ENCODE results near the gene MGST3.
"Not testable (repeated sequence)": the region's sequence is repeated elsewhere in the genome, so short reads cannot be mapped to it uniquely, and the experiment has no call there.

MGST3 gene

GRCh38 chr1:165666152-165666825 lies 35.3 kb downstream of the MGST3 start:
- Histone ChIP-seq H3K27me3 (ENCODE audit: control insufficient read depth, insufficient read depth, low read length) (no peaks in the 10 kb centered on the region), H3K27ac (ENCODE audit: low read length) (no peak overlapping the region), H3K9ac (ENCODE audit: low read length) (no peak overlapping the region), H3K36me3 (ENCODE audit: control insufficient read depth, low read depth, low read length) (peaks cover 67% of the 10 kb centered on the region), H3K4me1 (ENCODE audit: control insufficient read depth, low read depth, low read length) (no peaks in the 10 kb centered on the region), H3K9me3 (ENCODE audit: control insufficient read depth, low read depth, low read length) (no peaks in the 10 kb centered on the region), H3K4me3 (ENCODE audit: low read length) (no peak overlapping the region)

DNA sequence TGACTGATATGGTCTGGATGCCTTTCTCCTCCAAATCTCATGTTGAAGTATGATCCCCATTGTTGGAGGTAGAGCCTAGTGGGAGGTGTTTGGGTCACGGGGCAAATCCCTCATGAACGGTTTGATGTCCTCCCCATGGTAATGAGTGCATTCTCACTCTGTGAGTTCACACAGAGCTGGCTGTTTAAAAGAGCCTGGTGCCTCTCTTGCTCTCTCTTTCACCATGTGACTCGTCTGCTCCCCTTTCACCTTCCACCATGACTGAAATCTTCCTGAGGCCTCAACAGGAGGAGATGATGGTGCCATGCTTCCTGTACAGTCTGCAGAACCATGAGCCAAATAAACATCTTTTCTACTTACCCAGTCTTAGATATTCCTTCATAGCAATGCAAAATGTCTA lies 37.1 kb downstream of the MGST3 start:
- no peaks in the 10 kb centered on the region for H3K4me1 ChIP-seq (ENCODE audit: control insufficient read depth, low read depth, low read length)
- H3K4me3 ChIP-seq (ENCODE audit: low read length) = no peak overlapping the region
- H3K9ac ChIP-seq (ENCODE audit: low read length) = no peak overlapping the region
- peaks cover 50% of the 10 kb centered on the region for H3K36me3 ChIP-seq (ENCODE audit: control insufficient read depth, low read depth, low read length)
- no peaks in the 10 kb centered on the region for H3K9me3 ChIP-seq (ENCODE audit: control insufficient read depth, low read depth, low read length)
- no peak overlapping the region for H3K27ac ChIP-seq (ENCODE audit: low read length)
- H3K27me3 ChIP-seq (ENCODE audit: control insufficient read depth, insufficient read depth, low read length) = no peaks in the 10 kb centered on the region

GRCh38 chr1:165671526-165671925 lies 40.5 kb downstream of the MGST3 start:
- Histone ChIP-seq H3K27me3 (ENCODE audit: control insufficient read depth, insufficient read depth, low read length) (no peaks in the 10 kb centered on the region), H3K9ac (ENCODE audit: low read length) (no peak overlapping the region), H3K4me3 (ENCODE audit: low read length) (no peak overlapping the region), H3K9me3 (ENCODE audit: control insufficient read depth, low read depth, low read length) (no peaks in the 10 kb centered on the region), H3K36me3 (ENCODE audit: control insufficient read depth, low read depth, low read length) (peaks cover 32% of the 10 kb centered on the region), H3K4me1 (ENCODE audit: control insufficient read depth, low read depth, low read length) (no peaks in the 10 kb centered on the region), H3K27ac (ENCODE audit: low read length) (no peak overlapping the region)

DNA sequence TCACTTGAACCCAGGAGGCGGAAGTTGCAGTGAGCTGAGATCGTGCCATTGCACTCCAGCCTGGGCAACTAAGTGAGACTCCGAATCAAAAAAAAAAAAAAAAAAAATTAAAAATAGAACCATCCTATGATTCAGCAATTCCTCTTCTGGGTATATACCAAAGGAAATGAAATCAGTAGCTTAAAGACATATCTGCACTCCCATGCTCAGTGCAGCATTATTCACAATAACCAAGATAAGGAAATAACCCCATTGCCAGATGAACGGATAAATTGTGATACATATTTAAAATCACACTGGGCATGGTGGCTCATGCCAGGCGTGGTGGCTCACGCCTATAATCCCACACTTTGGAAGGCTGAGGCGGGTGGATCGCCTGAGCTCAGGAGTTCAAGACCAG lies 43.6 kb downstream of the MGST3 start:
- H3K9me3 ChIP-seq (ENCODE audit: control insufficient read depth, low read depth, low read length) = no peaks in the 10 kb centered on the region
- no peak overlapping the region for H3K4me3 ChIP-seq (ENCODE audit: low read length)
- no peaks in the 10 kb centered on the region for H3K27me3 ChIP-seq (ENCODE audit: control insufficient read depth, insufficient read depth, low read length)
- H3K9ac ChIP-seq (ENCODE audit: low read length) = no peak overlapping the region
- no peak overlapping the region for H3K27ac ChIP-seq (ENCODE audit: low read length)
- H3K4me1 ChIP-seq (ENCODE audit: control insufficient read depth, low read depth, low read length) = no peaks in the 10 kb centered on the region
- peaks cover 26% of the 10 kb centered on the region for H3K36me3 ChIP-seq (ENCODE audit: control insufficient read depth, low read depth, low read length)

- H3K9me3 ChIP-seq (ENCODE audit: control insufficient read depth, low read depth, low read length) = no peaks in the 10 kb centered on the region
- no peak overlapping the region for H3K27ac ChIP-seq (ENCODE audit: low read length)
- no peaks in the 10 kb centered on the region for H3K27me3 ChIP-seq (ENCODE audit: control insufficient read depth, insufficient read depth, low read length)
- H3K4me3 ChIP-seq (ENCODE audit: low read length) = no peak overlapping the region
- H3K9ac ChIP-seq (ENCODE audit: low read length) = no peak overlapping the region
- no peaks in the 10 kb centered on the region for H3K4me1 ChIP-seq (ENCODE audit: control insufficient read depth, low read depth, low read length)
- H3K36me3 ChIP-seq (ENCODE audit: control insufficient read depth, low read depth, low read length) = peaks cover 26% of the 10 kb centered on the region
Observed at GRCh38 chr1:165675794-165676193, 44.8 kb downstream of the MGST3 start.

DNA sequence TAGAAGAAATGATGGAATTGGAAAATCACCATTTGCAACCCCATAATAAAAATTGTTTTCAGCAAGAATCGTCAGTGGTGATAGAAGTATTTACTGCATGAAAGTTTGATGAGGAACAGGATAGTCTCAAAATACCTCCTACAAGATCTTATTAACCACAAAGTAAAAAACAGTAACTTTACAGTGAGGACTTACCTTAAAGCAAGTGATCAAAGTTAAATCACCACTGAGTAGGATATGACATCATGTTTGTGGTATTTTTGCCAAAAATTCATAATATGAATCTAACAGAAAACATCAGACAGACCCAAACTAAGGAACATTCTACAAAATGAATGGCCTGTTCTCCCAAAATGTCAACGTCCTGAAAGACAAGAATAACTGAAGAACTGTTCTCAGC lies 47.5 kb downstream of the MGST3 start:
- Histone ChIP-seq H3K4me1 (ENCODE audit: control insufficient read depth, low read depth, low read length) (no peaks in the 10 kb centered on the region), H3K27me3 (ENCODE audit: control insufficient read depth, insufficient read depth, low read length) (no peaks in the 10 kb centered on the region), H3K36me3 (ENCODE audit: control insufficient read depth, low read depth, low read length) (peaks cover 35% of the 10 kb centered on the region)

DNA sequence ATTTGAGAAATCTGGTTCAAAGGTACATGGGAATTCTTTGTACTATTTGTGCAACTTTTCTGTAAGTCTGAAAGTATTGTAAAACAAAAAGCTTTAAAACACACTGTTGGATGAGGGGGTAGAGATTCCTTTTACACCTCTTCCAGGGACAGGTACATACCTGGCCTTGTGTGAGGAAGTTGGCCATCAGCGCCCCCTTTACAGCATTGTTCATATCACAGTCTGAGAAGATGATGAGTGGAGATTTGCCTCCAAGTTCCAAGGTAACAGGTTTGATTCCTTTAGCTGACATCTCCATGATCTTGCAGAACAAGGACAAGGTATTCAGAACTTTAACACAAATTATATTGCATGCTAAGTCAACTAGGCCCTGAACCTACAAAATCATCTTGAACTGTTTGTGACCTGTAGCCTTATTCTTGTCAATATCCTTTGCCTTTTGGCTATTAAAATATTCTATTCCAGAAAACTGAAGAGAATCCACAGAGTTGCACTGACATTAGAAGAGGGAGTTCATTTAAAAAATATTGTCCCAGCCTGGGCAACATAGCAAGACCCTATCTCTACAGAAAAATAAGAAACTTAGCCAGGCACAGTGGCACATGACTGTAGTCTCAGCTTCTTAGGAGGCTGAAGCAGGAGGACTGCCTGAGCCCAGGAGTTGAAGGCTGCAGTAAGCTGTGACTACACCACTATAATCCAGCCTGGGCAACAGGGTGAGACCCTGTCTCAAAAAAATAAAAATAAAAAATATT lies 48.4 kb downstream of the MGST3 start:
- Histone ChIP-seq H3K4me1 (ENCODE audit: control insufficient read depth, low read depth, low read length) (no peaks in the 10 kb centered on the region), H3K27me3 (ENCODE audit: control insufficient read depth, insufficient read depth, low read length) (no peaks in the 10 kb centered on the region), H3K9me3 (ENCODE audit: control insufficient read depth, low read depth, low read length) (no peaks in the 10 kb centered on the region), H3K27ac (ENCODE audit: low read length) (no peak overlapping the region), H3K36me3 (ENCODE audit: control insufficient read depth, low read depth, low read length) (peaks cover 35% of the 10 kb centered on the region), H3K9ac (ENCODE audit: low read length) (no peak overlapping the region), H3K4me3 (ENCODE audit: low read length) (no peak overlapping the region)

More for the DNA sequence above, 47.5 kb downstream of the MGST3 start:
- H3K9me3 ChIP-seq (ENCODE audit: control insufficient read depth, low read depth, low read length) = no peaks in the 10 kb centered on the region
- no peak overlapping the region for H3K4me3 ChIP-seq (ENCODE audit: low read length)
- H3K27ac ChIP-seq (ENCODE audit: low read length) = no peak overlapping the region
- no peak overlapping the region for H3K9ac ChIP-seq (ENCODE audit: low read length)

DNA sequence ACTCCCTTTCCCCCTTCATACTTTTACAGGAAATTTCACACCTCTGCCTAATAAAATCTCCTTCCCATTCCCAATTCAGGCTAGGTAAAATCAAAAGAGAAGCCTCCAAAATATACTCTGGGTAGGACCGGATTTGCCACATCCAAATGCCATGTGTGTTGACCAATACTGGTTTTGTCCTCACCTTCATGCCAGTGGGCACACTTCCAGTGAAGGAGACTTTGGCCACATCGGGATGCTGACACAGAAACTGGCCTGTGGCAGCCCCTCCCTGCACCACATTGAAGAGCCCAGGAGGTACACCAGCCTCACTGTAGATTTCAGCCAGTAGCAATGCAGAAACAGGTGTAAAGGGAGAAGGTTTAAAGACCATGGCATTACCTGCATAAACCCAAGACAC lies 49.3 kb downstream of the MGST3 start:
- H3K9ac ChIP-seq (ENCODE audit: low read length) = no peak overlapping the region
- no peaks in the 10 kb centered on the region for H3K9me3 ChIP-seq (ENCODE audit: control insufficient read depth, low read depth, low read length)
- H3K27me3 ChIP-seq (ENCODE audit: control insufficient read depth, insufficient read depth, low read length) = no peaks in the 10 kb centered on the region
- H3K4me3 ChIP-seq (ENCODE audit: low read length) = no peak overlapping the region
- H3K27ac ChIP-seq (ENCODE audit: low read length) = no peak overlapping the region
- H3K4me1 ChIP-seq (ENCODE audit: control insufficient read depth, low read depth, low read length) = no peaks in the 10 kb centered on the region
- H3K36me3 ChIP-seq (ENCODE audit: control insufficient read depth, low read depth, low read length) = peaks cover 37% of the 10 kb centered on the region

DNA sequence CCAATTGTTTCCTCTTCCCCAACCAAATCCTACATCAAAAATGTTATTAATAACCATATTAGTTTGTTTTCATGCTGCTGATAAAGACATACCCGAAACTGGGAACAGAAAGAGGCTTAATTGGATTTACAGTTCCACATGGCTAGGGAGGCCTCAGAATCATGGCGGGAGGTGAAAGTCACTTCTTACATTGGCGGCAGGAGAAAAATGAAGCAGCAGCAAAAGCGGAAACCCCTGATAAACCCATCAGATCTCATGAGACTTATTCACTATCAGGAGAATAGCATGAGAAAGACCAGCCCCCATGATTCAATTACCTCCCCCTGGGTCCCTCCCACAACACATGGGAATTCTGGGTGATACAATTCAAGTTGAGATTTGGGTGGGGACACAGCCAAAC lies 49.7 kb downstream of the MGST3 start:
- peaks cover 36% of the 10 kb centered on the region for H3K36me3 ChIP-seq (ENCODE audit: control insufficient read depth, low read depth, low read length)
- H3K4me3 ChIP-seq (ENCODE audit: low read length) = not testable (repeated sequence)

GRCh38 chr1:165683848-165684485 lies 52.9 kb downstream of the MGST3 start:
- Histone ChIP-seq H3K9me3 (ENCODE audit: control insufficient read depth, low read depth, low read length) (no peaks in the 10 kb centered on the region), H3K36me3 (ENCODE audit: control insufficient read depth, low read depth, low read length) (peaks cover 18% of the 10 kb centered on the region), H3K27me3 (ENCODE audit: control insufficient read depth, insufficient read depth, low read length) (no peaks in the 10 kb centered on the region), H3K9ac (ENCODE audit: low read length) (no peak overlapping the region), H3K27ac (ENCODE audit: low read length) (no peak overlapping the region), H3K4me3 (ENCODE audit: low read length) (no peak overlapping the region), H3K4me1 (ENCODE audit: control insufficient read depth, low read depth, low read length) (no peaks in the 10 kb centered on the region)

More for the DNA sequence above, 49.7 kb downstream of the MGST3 start:
- H3K9me3 ChIP-seq (ENCODE audit: control insufficient read depth, low read depth, low read length); H3K4me1 ChIP-seq (ENCODE audit: control insufficient read depth, low read depth, low read length); H3K27ac ChIP-seq (ENCODE audit: low read length); H3K9ac ChIP-seq (ENCODE audit: low read length); H3K27me3 ChIP-seq (ENCODE audit: control insufficient read depth, insufficient read depth, low read length): not testable (repeated sequence)

- Histone ChIP-seq H3K9ac (ENCODE audit: low read length) (no peak overlapping the region), H3K9me3 (ENCODE audit: control insufficient read depth, low read depth, low read length) (no peaks in the 10 kb centered on the region), H3K27me3 (ENCODE audit: control insufficient read depth, insufficient read depth, low read length) (no peaks in the 10 kb centered on the region), H3K27ac (ENCODE audit: low read length) (no peak overlapping the region), H3K4me1 (ENCODE audit: control insufficient read depth, low read depth, low read length) (no peaks in the 10 kb centered on the region), H3K4me3 (ENCODE audit: low read length) (no peak overlapping the region), H3K36me3 (ENCODE audit: control insufficient read depth, low read depth, low read length) (peaks cover 16% of the 10 kb centered on the region)
Observed at GRCh38 chr1:165686121-165686970, 55.3 kb downstream of the MGST3 start.
